Measurements from ENCODE around the gene EPB41L4A. TPM values are rescaled to one million over a fixed set of nuclear protein-coding genes. Genes with fewer than 3 reads are reported as not detected.
"Not testable (repeated sequence)": the region's sequence is repeated elsewhere in the genome, so short reads cannot be mapped to it uniquely, and the experiment has no call there.

The EPB41L4A gene, protein sequence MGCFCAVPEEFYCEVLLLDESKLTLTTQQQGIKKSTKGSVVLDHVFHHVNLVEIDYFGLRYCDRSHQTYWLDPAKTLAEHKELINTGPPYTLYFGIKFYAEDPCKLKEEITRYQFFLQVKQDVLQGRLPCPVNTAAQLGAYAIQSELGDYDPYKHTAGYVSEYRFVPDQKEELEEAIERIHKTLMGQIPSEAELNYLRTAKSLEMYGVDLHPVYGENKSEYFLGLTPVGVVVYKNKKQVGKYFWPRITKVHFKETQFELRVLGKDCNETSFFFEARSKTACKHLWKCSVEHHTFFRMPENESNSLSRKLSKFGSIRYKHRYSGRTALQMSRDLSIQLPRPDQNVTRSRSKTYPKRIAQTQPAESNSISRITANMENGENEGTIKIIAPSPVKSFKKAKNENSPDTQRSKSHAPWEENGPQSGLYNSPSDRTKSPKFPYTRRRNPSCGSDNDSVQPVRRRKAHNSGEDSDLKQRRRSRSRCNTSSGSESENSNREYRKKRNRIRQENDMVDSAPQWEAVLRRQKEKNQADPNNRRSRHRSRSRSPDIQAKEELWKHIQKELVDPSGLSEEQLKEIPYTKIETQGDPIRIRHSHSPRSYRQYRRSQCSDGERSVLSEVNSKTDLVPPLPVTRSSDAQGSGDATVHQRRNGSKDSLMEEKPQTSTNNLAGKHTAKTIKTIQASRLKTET
- total RNA-seq, result under 1 TPM in 1 of 2 donors, not detected in 1; 0.27 TPM

DNA sequence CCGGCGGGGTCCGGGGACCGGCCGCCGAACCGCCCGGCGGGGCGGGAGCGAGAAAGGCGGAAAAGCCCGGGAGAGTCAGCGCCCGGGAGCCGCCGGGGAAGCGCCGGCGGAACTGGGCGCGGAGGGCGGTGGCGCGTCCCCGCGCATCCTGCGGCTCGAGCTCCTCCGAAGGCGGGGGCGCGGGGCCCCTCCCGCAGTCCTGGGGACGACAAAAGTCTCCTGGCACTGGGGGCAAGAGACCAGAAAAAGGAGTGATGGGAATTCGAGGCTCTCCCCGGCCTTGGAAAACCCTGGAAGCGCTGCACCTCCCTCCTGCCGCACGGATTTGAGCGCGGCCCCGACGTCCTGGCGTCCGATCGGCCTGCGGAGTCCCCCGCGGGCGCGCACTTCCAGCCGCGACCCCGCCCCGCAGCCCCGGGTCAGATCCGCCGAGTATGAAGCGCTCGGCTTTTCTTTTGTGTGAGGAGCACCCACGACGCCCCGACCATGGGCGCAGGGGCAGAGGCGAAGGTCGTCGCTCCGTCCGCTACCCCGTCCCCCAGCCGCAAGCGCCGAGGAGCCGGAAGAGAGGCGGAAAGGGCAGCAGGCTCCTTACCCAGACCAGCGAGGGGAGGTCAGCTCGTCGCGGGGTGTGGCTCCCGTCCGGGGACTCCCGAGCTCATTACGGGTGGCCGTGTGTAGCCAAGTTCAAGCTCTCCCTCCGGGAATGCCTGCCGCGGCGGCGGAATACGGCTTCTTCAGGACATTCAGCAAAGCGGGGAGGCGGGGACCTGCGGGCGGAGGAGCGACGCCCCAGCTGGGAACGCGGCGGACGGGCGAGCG lies at the start of gene EPB41L4A:
Gene EPB41L4A (minus strand): TSS at position 114 of the 822 bp plus-strand sequence. CDS start 238 bp downstream, outside the sequence.
- DNase-seq (ENCODE audit: low spot score in 2 of 2) (peak in 1 of 2 donors; percentile 21), ATAC-seq (peak in 1 of 2 donors; percentile 16)
- H3K9me3 Mint-ChIP-seq, result no peaks in the 10 kb centered on the region
- H3K27ac Mint-ChIP-seq, result no peak within 1 kb of the TSS
- no peaks in the 10 kb centered on the region for H3K36me3 Mint-ChIP-seq

DNA sequence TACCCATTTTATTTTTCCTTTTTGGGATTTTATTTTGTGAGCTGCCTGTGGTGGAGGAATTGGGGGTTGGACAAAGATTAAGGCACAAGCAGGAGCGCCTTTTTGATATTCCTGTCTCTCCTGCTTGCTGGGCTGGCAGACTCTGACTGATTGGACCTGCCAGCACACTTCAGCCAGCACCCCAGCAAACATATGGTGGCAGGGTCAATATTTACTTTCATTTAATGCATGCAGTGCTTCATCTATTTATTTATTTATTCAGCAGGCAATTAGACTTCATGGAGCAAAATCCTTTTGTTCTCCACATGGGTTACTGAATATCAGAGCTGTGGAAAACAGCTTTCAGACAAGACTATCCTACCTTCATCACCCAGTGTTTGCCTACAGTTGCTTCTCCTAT lies 48.4 kb upstream of the EPB41L4A start:
- DNase-seq (ENCODE audit: low spot score in 2 of 2) (no peak), ATAC-seq (no peak)
- Mint-ChIP-seq H3K36me3 (no peaks in the 10 kb centered on the region), H3K9me3 (peaks cover 0 to 4% of the 10 kb centered on the region in 2 donors), H3K27ac (no peak overlapping the region)

DNA sequence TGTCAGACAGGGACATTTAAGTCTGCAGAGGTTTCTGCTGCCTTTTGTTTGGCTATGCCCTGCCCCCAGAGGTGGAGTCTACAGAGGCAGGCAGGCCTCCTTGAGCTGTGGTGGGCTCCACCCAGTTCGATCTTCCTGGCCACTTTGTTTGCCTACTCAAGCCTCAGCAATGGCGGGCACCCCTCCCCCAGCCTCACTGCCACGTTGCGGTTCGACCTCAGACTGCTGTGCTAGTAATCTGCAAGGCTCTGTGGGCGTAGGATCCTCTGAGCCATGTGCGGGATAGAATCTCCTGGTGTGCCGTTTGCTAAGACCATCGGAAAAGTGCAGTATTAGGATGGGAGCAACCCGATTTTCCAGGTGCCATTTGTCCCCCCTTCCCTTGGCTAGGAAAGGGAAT lies 47.2 kb upstream of the EPB41L4A start:
- H3K36me3 Mint-ChIP-seq; DNase-seq (ENCODE audit: low spot score in 2 of 2); H3K27ac Mint-ChIP-seq; ATAC-seq; H3K9me3 Mint-ChIP-seq: not testable (repeated sequence)

DNA sequence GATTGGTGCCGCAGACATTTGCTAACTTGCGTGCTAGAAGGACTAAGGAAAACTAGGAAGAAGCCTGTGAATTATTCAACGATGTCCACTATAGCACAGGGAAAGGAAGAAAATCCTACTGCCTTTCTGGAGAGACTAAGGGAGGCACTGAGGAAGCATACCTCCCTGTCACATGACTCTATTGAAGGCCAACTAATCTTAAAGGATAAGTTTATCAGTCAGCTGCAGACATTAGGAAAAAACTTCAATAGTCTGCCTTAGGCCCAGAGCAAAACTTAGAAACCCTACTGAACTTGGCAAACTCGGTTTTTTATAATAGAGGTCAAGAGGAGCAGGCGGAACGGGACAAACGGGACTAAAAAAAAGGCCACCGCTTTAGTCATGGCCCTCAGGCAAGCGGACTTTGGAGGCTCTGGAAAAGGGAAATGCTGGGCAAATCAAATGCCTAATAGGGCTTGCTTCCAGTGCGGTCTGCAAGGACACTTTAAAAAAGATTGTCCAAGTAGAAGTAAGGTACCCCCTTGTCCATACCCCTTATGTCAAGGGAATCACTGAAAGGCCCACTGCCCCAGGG lies 28.2 kb upstream of the EPB41L4A start:
- not testable (repeated sequence) for H3K9me3 Mint-ChIP-seq; ATAC-seq; H3K36me3 Mint-ChIP-seq; DNase-seq (ENCODE audit: low spot score in 2 of 2)
- peak overlapping the region in 1 of 2 donors; percentile 10 for H3K27ac Mint-ChIP-seq

DNA sequence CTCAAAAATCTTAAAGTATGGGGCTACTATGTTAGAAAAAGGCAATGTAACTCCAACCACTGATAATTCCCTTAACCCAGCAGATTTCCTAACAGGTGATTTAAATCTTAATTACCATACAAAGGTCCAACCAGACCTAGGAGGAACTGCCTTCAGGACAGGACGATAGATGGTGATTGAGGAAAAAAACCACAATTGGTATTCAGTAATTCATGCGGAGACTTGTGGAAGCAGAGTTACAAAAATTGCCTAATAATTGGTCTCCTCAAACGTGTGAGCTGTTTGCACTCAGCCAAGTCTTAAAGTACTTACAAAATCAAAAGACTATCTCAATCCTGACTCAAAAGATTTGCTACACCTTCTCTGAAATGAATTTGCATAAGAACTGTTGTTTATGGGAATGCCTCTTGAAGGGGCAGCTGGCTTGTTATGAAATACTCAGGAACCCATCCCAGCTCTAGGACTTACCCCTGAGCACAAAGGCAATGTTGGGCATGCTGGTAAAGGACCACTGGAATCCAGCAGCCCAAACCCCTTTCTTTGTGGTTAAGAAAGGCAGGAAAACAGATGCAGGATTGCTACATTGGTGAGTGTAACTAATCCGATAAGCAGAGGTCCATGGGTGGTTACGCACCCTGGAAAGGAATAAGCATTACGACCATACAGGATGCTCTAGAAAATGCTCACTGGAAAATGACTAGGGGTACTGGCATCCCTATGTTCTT lies 26.7 kb upstream of the EPB41L4A start:
- H3K27ac Mint-ChIP-seq, result no peak overlapping the region
- no peak for ATAC-seq
- no peaks in the 10 kb centered on the region for H3K36me3 Mint-ChIP-seq
- DNase-seq (ENCODE audit: low spot score in 2 of 2), result no peak
- peaks cover 0 to under 1% of the 10 kb centered on the region in 2 donors for H3K9me3 Mint-ChIP-seq

DNA sequence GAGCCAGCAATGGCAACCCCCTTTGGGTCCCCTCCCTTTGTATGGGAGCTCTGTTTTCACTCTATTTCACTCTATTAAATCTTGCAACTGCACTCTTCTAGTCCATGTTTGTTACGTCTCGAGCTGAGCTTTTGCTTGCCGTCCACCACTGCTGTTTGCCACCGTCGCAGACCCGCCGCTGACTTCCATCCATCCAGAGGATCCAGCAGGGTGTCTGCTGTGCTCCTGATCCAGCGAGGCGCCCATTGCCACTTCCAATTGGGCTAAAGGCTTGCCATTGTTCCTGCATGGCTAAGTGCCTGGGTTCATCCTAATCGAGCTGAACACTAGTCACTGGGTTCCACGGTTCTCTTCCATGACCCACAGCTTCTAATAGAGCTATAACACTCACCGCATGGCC lies 24.9 kb upstream of the EPB41L4A start:
- ATAC-seq; H3K36me3 Mint-ChIP-seq; DNase-seq (ENCODE audit: low spot score in 2 of 2); H3K9me3 Mint-ChIP-seq; H3K27ac Mint-ChIP-seq: not testable (repeated sequence)

DNA sequence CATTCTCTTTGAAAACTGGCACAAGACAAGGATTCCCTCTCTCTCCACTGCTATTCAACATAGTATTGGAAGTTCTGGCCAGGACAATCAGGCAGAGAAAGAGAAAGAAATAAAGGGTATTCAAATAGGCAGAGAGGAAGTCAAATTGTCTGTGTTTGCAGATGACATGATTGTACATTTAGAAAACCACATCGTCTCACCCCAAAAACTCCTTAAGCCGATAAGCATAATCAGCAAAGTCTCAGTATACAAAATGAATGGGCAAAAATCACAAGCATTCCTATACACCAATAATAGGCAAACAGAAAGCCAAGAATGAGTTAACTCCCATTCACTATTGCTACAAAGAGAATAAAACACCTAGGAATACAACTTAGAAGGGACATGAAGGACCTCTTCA lies 21.0 kb upstream of the EPB41L4A start:
- H3K27ac Mint-ChIP-seq, result no peak overlapping the region
- H3K36me3 Mint-ChIP-seq, result peaks cover 0 to 13% of the 10 kb centered on the region in 2 donors
- H3K9me3 Mint-ChIP-seq, result peaks cover 13 to 18% of the 10 kb centered on the region in 2 donors
- ATAC-seq (no peak), DNase-seq (ENCODE audit: low spot score in 2 of 2) (no peak)

DNA sequence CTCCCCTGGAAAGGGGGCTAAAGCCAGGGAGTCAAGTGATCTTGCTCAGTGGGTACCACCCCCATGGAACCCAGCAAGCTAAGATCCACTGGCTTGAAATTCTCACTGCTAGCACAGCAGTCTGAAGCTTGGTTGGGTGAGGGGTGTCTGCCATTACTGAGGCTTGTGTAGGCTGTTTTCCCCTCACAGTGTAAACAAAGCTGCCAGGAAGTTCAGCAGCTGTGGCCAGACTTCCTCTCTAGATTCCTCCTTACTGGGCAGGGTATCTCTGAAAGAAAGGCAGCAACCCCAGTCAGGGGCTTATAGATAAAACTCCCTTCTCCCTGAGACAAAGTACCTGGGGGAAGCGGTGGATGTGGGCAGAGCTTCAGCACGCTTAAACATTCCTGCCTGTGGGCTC lies 17.1 kb upstream of the EPB41L4A start:
- peaks cover 0 to 13% of the 10 kb centered on the region in 2 donors for H3K36me3 Mint-ChIP-seq
- DNase-seq (ENCODE audit: low spot score in 2 of 2) (no peak), ATAC-seq (no peak)
- H3K27ac Mint-ChIP-seq, result no peak overlapping the region
- H3K9me3 Mint-ChIP-seq, result peaks cover 13 to 24% of the 10 kb centered on the region in 2 donors

DNA sequence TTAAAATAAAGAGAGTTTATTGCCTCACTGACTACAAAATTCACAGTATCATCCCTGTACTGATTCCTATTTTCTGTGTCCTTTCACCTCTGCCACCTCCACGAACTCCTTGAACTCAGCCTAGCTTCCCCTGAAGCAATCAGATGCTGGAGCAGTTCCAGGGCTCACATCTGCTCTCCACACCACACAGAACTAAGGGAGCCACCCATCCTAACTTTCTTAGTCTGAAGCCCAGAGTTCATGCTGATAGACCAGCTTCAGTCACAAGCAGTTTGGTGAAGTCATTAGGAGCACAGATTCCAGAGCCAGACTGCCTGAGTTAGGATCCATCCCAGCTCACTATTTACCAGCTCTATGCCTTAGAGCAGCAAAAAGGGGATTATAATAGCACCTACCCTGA lies 15.6 kb upstream of the EPB41L4A start:
- no peak overlapping the region for H3K27ac Mint-ChIP-seq
- no peak for ATAC-seq
- DNase-seq (ENCODE audit: low spot score in 2 of 2), result no peak
- peaks cover 13 to 18% of the 10 kb centered on the region in 2 donors for H3K9me3 Mint-ChIP-seq
- H3K36me3 Mint-ChIP-seq, result peaks cover 0 to 13% of the 10 kb centered on the region in 2 donors

DNA sequence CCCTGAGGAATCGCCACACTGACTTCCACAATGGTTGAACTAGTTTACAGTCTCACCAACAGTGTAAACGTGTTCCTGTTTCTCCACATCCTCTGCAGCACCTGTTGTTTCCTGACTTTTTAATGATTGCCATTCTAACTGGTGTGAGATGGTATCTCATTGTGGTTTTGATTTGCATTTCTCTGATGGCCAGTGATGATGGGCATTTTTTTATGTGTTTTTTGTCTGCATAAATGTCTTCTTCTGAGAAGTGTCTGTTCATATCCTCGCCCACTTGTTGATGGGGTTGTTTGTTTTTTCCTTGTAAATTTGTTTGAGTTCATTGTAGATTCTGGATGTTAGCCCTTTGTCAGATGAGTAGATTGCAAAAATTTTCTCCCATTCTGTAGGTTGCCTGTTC lies 7.1 kb upstream of the EPB41L4A start:
- H3K36me3 Mint-ChIP-seq; H3K27ac Mint-ChIP-seq; H3K9me3 Mint-ChIP-seq; ATAC-seq; DNase-seq (ENCODE audit: low spot score in 2 of 2): not testable (repeated sequence)

DNA sequence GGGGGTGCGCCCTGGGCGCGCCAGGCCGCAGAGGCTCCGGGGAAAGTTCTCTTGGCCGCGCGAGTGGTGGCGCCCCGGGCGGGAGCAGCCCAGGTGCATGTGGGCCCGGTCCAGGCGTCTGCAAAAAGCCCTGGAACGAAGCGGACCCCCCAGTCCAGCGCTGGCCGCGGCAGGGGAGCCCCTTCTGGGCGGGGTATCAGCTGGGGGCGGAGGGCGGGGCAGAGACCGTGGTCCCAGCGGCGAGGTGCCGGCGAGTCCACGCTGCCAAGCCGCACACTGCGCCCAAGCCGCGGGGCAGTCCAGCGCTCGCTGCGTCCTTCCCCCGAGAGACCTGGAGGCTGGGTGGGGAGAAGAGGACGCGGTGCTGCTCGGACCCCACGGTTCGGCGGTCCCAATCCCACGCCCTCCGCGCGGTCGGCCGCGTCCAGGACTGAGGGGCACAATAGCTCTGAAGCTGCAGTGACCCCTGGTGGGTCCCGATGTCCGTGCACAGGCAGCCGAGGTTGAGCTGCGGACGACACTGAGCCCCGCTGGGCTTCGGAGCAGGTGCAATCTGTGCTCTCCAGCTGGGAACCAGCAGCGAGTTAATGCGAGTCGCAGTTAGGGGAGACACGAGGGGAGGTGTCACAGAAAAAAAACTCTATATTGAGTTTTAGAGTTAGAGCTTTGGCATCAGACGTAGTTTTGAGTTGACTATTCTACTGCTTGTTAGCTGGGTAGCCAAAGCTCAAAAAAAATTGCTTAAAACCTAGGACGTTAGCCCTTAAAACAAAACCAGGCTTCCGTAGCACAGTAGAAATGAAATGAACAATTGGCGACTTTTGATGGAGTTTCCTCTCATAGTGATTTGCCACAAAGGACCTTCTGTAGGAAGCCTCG lies 1.1 kb upstream of the EPB41L4A start:
- DNase-seq (ENCODE audit: low spot score in 2 of 2) (peak in 1 of 2 donors; percentile 55), ATAC-seq (peak; percentile 56 to 84)
- H3K27ac Mint-ChIP-seq, result no peak overlapping the region
- no peaks in the 10 kb centered on the region for H3K36me3 Mint-ChIP-seq
- no peaks in the 10 kb centered on the region for H3K9me3 Mint-ChIP-seq

DNA sequence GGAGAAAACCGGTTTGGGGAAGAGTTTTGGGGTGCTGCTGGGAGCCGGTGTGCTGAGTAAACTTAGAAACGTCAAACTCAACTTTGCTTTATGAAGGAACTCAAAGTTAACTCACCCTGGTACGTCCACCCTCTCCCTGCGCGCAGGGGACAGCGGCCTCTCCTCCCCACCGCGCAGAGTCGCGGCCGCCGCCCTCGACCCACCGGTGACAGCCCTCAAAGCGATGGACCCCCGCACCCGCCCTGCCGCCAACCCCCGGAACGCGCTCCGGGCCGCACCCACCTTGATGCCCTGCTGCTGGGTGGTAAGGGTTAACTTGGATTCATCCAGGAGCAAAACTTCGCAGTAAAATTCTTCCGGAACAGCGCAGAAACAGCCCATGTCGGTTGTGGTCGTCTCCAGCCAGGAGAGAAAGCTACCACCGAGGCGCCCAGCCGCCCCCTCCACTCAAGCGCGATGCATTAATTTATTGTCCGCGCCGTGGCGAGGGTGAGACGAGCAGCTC lies 366 bp downstream of the EPB41L4A start:
- Mint-ChIP-seq H3K36me3 (no peaks in the 10 kb centered on the region), H3K27ac (no peak overlapping the region), H3K9me3 (no peaks in the 10 kb centered on the region)
- ATAC-seq (no peak), DNase-seq (ENCODE audit: low spot score in 2 of 2) (peak in 1 of 2 donors; percentile 2)

DNA sequence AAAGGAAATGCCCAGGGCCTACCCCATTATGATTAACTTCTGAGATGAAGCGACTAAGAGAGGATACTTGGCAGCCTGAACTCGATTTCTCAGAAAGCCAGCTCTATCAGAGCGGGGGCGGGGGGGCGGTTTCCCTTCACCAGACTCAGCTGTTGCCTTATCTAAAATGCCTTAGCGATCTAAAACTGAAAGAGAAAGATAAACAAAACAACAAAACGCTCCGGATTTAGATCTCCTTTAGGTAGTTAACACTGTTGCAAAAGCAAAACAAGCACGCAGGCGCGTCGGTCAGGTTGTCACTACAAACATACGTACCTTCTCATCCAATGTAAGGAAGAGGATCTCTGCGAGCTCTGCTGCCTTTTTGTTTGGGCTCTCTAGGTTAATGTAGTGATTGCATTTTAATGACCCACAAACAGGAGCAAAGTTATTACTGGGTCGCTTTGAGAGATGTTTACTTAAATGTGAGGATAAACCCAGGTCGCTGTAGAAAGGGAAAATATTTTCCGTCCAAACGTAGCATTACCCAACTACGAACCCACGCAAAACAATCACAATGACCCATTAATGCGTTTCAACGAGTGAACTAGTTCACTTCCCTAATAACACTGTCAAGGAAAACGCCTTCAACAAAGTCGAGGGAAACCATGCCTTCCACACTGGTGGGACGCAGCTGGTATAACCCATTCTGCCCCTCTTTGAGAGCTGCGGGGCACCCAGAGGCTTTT lies 982 bp downstream of the EPB41L4A start:
- Mint-ChIP-seq H3K9me3 (no peaks in the 10 kb centered on the region), H3K27ac (peak overlapping the region in 1 of 2 donors; percentile 3), H3K36me3 (no peaks in the 10 kb centered on the region)
- peak in 1 of 2 donors; percentile 58 for ATAC-seq
- DNase-seq (ENCODE audit: low spot score in 2 of 2), result peak in 1 of 2 donors; percentile 30

DNA sequence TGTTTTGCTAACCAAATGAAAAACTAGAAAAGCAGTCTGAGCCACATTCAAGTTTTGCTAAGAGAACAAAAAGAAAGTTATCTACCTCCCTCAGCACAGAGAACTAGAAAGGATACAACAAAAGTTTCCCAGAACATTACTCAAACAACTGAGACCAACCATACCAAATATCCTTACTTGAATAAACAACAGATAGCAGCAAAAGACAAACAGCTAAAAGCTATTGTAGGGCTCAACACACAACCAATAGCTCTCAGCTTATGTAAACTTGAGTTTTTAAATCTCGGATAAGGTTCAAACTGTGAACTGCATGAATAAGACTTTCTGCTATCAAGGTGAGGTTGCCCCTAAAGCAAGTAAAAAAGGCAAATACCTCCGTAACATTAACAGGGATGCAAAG lies 3.5 kb downstream of the EPB41L4A start:
- DNase-seq (ENCODE audit: low spot score in 2 of 2), result no peak
- H3K36me3 Mint-ChIP-seq, result no peaks in the 10 kb centered on the region
- H3K9me3 Mint-ChIP-seq, result no peaks in the 10 kb centered on the region

More for the DNA sequence above, 3.5 kb downstream of the EPB41L4A start:
- no peak for ATAC-seq
- H3K27ac Mint-ChIP-seq, result no peak overlapping the region

All from activated naive CD4-positive, alpha-beta T cell treated with anti-CD3 and anti-CD28 coated beads, Interleukin-2, amount 50 U/mL, for 72 hours (primary cell).